Measurements from ENCODE around the gene MPZL1.
"Not testable (repeated sequence)": the region's sequence is repeated elsewhere in the genome, so short reads cannot be mapped to it uniquely, and the experiment has no call there.

MPZL1 gene

DNA sequence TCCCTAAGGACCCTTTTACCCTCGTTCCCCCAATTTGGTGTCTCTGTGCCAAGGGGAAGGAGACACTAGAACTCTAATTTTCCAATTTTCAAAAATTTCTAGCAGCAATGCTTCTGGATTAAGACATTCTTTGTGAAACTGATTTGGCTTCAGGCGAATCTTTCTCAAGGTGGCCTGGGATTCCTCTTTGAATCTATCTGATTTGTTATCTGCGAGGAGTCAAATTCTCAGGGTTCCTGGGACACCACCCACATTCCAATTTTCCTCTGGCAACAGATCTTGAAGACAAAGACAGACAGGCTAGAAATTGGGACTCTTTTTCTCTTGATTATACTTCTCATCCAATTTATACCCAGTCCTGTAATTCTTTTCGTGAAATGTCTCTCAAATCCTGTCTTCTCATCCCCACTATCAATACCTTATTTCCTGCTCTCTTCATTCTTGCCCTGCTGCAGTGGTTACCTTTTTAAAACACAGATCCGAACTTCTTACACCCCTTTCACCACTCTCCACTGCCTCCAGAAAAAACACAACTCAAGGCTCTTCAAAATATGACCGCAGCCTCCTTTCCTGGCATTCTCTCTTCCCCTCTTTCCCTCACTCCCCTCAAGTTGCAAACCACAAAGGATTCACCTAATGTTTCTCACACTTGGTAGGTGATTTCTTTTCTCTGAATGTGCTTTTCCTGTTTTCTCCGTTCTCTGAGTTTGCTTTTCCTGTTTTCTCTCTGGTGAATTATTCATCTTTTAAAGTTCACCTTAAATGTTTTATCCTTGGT is 2.7 kb upstream of the MPZL1 start:
- peaks cover 37% of the 10 kb centered on the region for H3K4me1 Mint-ChIP-seq
- H3K27me3 Mint-ChIP-seq, result no peaks in the 10 kb centered on the region
- ATAC-seq (ENCODE audit: low read depth) (no peak), DNase-seq (ENCODE audit: low spot score in 2 of 2) (no peak)
- H3K4me3 Mint-ChIP-seq, result peak overlapping the region; percentile 31
- H3K27ac Mint-ChIP-seq, result peak overlapping the region; percentile 86
- H3K36me3 Mint-ChIP-seq, result peaks cover 5% of the 10 kb centered on the region
- peaks cover 3% of the 10 kb centered on the region for H3K9me3 Mint-ChIP-seq

- not testable (repeated sequence) for H3K9me3 Mint-ChIP-seq; H3K36me3 Mint-ChIP-seq; ATAC-seq (ENCODE audit: low read depth); H3K27me3 Mint-ChIP-seq
- DNase-seq (ENCODE audit: low spot score in 2 of 2), result peak in 1 of 2 donors; percentile 14
- Mint-ChIP-seq H3K4me1 (peaks cover 38% of the 10 kb centered on the region), H3K27ac (peak overlapping the region; percentile 86), H3K4me3 (peak overlapping the region; percentile 31)
These were observed 1.9 kb upstream of the MPZL1 start for GRCh38 chr1:167719715-167720421.

- peaks cover 5% of the 10 kb centered on the region for H3K36me3 Mint-ChIP-seq
- peak overlapping the region; percentile 92 for H3K4me3 Mint-ChIP-seq
- H3K27me3 Mint-ChIP-seq, result no peaks in the 10 kb centered on the region
- H3K4me1 Mint-ChIP-seq, result peaks cover 43% of the 10 kb centered on the region
- peak overlapping the region; percentile 86 for H3K27ac Mint-ChIP-seq
- peak; percentile 37 for ATAC-seq (ENCODE audit: low read depth)
- H3K9me3 Mint-ChIP-seq, result peaks cover 3% of the 10 kb centered on the region
- peak; percentile 14 to 23 for DNase-seq (ENCODE audit: low spot score in 2 of 2)
These were observed 691 bp upstream of the MPZL1 start for GRCh38 chr1:167720965-167721616.

DNA sequence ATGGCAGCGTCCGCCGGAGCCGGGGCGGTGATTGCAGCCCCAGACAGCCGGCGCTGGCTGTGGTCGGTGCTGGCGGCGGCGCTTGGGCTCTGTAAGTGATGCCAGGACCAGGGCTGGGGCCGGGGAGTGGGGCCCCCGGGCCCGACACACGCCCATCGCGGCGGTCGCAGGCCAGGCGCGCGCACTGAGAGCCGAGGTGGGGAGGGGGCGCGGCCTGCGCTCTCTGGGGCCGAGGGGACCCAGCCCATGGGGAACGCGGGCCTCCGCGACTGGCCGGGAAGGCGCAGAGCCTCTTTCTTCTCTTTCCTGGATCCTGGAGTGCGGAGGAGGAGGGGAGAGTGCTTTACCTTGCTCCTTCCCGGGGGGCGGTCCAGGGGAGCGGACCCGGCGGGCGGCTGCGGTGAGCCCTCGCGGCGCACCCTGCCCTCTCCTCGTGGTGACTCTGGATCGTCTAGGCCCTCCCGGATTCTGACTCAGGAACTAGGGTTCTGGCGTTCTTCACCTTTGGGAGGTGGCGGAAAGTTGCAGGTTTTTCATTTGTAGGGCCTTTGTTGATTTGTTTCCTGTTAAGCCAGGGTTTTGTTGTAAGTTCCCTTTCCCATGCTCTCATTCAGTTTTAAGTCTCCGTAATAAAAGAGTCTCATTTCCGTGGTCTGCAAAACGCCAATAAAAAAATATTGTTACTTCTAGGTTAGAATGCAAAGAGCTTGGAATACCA is 529 bp downstream of the MPZL1 start:
- Mint-ChIP-seq H3K36me3 (peaks cover 5% of the 10 kb centered on the region), H3K27me3 (no peaks in the 10 kb centered on the region), H3K4me3 (peak overlapping the region; percentile 92), H3K9me3 (peaks cover 3% of the 10 kb centered on the region), H3K4me1 (peaks cover 45% of the 10 kb centered on the region), H3K27ac (peak overlapping the region; percentile 86)
- ATAC-seq (ENCODE audit: low read depth) (peak; percentile 23), DNase-seq (ENCODE audit: low spot score in 2 of 2) (peak in 1 of 2 donors; percentile 20)

DNA sequence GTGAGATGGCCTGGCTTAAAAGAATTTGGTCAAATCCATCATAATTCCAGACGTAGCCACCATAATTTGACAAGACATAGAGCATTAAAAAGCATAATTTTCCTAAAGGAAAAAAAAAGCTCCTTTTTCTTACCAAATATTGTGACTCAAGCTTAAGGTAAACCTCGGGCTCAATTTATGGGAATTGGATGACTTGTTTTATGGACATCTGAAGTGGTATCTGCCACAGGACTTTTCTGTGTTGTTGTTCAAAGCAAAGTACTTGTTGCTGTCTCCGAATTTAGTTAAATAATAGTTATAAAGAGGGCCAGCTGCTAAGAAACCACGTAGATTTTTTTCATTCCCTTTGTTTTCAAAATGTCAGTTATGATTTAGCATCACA is 1.1 kb downstream of the MPZL1 start:
- no peak for ATAC-seq (ENCODE audit: low read depth)
- H3K4me1 Mint-ChIP-seq, result peaks cover 45% of the 10 kb centered on the region
- H3K27me3 Mint-ChIP-seq, result no peaks in the 10 kb centered on the region
- peaks cover 3% of the 10 kb centered on the region for H3K9me3 Mint-ChIP-seq
- DNase-seq (ENCODE audit: low spot score in 2 of 2), result no peak
- H3K36me3 Mint-ChIP-seq, result peaks cover 5% of the 10 kb centered on the region
- H3K27ac Mint-ChIP-seq, result no peak overlapping the region
- H3K4me3 Mint-ChIP-seq, result peak overlapping the region; percentile 92

DNA sequence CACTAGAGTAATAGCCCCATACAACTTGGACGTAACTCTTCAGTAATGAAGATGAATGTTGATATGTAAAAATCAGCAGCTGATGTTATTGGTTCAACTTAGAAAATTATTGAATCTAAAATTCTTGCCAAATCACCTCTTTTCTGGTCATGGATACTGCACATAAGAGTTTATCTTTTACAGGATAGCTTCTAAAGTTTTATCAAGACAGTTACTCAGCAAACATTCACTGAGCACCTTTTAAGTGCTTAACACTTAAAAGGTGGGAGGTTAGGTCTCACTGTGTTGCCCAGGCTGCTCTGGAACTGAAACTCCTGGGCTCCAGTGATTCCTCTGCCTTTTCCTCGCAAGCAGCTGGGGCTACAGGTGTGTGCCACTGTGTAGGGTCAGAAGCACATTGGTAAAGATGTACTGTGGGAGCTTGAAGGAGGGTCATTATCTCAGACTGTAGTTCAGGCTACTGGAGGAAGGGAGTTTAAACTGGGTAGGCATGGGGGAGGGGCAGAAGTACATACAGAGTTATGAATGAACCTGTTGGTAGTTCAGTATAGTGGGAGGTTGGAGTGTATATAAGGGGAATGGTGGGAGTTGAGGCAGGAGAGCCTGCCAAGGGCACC is 2.0 kb downstream of the MPZL1 start:
- peaks cover 5% of the 10 kb centered on the region for H3K36me3 Mint-ChIP-seq
- peaks cover 45% of the 10 kb centered on the region for H3K4me1 Mint-ChIP-seq
- ATAC-seq (ENCODE audit: low read depth), result no peak
- H3K27me3 Mint-ChIP-seq, result no peaks in the 10 kb centered on the region
- peaks cover 3% of the 10 kb centered on the region for H3K9me3 Mint-ChIP-seq
- DNase-seq (ENCODE audit: low spot score in 2 of 2), result no peak
- peak overlapping the region; percentile 25 for H3K4me3 Mint-ChIP-seq
- no peak overlapping the region for H3K27ac Mint-ChIP-seq

DNA sequence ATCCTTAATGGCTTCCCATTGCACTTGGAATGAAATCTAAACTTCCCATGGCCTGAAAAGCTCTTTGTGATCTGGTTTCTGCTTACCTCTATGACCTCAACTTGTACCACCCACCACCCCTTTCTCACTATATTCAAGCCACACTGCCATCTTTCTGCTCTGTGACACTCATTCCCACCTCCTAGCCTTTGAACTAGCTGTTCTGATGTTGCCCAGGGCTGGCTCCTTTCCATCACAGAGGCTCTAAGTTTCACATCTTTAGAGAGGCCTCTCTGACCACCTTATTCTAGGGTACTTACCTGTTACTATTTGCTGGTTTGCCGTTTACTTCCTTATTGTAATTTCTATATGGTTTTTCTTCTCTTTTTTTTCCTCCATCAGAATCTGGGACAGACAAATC is 4.2 kb downstream of the MPZL1 start:
- Mint-ChIP-seq H3K9me3 (no peaks in the 10 kb centered on the region), H3K27ac (peak overlapping the region; percentile 17), H3K36me3 (peaks cover 10% of the 10 kb centered on the region), H3K27me3 (no peaks in the 10 kb centered on the region), H3K4me3 (no peak overlapping the region), H3K4me1 (peaks cover 30% of the 10 kb centered on the region)
- no peak for ATAC-seq (ENCODE audit: low read depth)
- DNase-seq (ENCODE audit: low spot score in 2 of 2), result no peak

DNA sequence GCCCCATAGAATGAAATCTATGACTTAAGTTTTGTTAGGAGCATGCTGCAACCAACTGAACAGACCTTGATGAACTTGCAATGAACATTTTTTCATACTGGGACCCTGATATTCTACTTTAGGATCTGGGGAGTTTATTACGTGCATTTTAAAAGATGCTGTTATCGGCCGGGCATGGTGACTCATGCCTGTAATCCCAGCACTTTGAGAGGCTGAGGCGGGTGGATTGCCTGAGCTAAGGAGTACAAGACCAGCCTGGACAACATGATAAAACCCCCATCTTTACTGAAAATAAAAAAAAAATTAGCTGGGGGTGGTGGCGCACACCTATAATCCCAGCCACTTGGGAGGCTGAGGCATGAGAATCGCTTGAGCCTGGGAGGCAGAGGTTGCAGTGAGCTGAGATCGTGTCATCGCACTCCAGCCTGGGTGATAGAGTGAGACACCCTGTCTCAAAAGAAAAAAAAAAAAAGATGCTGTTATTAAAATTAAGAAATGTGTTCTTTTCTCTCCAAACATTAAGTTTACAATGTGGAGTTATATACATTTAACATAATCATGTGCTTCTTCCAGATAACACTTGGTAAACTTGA is 7.1 kb downstream of the MPZL1 start:
- Mint-ChIP-seq H3K9me3 (no peaks in the 10 kb centered on the region), H3K27ac (no peak overlapping the region), H3K4me1 (peaks cover 21% of the 10 kb centered on the region), H3K4me3 (no peak overlapping the region), H3K27me3 (no peaks in the 10 kb centered on the region), H3K36me3 (peaks cover 8% of the 10 kb centered on the region)
- ATAC-seq (ENCODE audit: low read depth) (no peak), DNase-seq (ENCODE audit: low spot score in 2 of 2) (no peak)

- DNase-seq (ENCODE audit: low spot score in 2 of 2), result no peak
- no peak overlapping the region for H3K27ac Mint-ChIP-seq
- peaks cover 3% of the 10 kb centered on the region for H3K4me1 Mint-ChIP-seq
- H3K27me3 Mint-ChIP-seq, result no peaks in the 10 kb centered on the region
- peaks cover 8% of the 10 kb centered on the region for H3K36me3 Mint-ChIP-seq
- no peak for ATAC-seq (ENCODE audit: low read depth)
- H3K9me3 Mint-ChIP-seq, result no peaks in the 10 kb centered on the region
- no peak overlapping the region for H3K4me3 Mint-ChIP-seq
These were observed 12.4 kb downstream of the MPZL1 start for GRCh38 chr1:167734227-167734626.

DNA sequence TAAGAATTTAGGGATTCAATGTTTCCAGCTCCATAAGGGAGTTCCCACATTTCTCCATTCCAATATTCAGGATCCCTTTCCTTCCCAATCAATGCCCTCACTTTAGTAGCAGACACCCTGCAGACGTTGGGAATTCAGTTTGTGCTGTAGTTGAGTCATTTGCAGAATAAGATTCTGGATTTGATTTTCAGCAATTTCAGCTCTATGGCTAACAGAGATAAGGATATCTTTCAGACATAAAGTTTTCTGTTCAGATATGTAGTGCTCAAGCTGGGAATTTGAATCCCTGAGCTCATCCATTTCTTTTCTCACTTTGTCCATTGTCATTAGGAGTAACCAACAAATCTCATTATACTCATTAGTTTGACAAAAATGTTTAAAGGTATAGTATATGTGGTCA is 13.1 kb downstream of the MPZL1 start:
- no peak for DNase-seq (ENCODE audit: low spot score in 2 of 2)
- no peaks in the 10 kb centered on the region for H3K9me3 Mint-ChIP-seq
- H3K27ac Mint-ChIP-seq, result no peak overlapping the region
- no peaks in the 10 kb centered on the region for H3K27me3 Mint-ChIP-seq
- H3K36me3 Mint-ChIP-seq, result peaks cover 11% of the 10 kb centered on the region
- ATAC-seq (ENCODE audit: low read depth), result no peak
- no peak overlapping the region for H3K4me3 Mint-ChIP-seq
- peaks cover 4% of the 10 kb centered on the region for H3K4me1 Mint-ChIP-seq

GRCh38 chr1:167737169-167737568 is 15.4 kb downstream of the MPZL1 start:
- H3K36me3 Mint-ChIP-seq, result peaks cover 8% of the 10 kb centered on the region
- H3K4me1 Mint-ChIP-seq, result peaks cover 11% of the 10 kb centered on the region
- H3K27ac Mint-ChIP-seq, result no peak overlapping the region
- DNase-seq (ENCODE audit: low spot score in 2 of 2), result no peak
- H3K4me3 Mint-ChIP-seq, result no peak overlapping the region
- no peak for ATAC-seq (ENCODE audit: low read depth)
- H3K9me3 Mint-ChIP-seq, result no peaks in the 10 kb centered on the region
- H3K27me3 Mint-ChIP-seq, result no peaks in the 10 kb centered on the region

- Mint-ChIP-seq H3K27ac (no peak overlapping the region), H3K4me1 (peaks cover 17% of the 10 kb centered on the region), H3K36me3 (peaks cover 8% of the 10 kb centered on the region), H3K9me3 (no peaks in the 10 kb centered on the region), H3K4me3 (no peak overlapping the region), H3K27me3 (no peaks in the 10 kb centered on the region)
- DNase-seq (ENCODE audit: low spot score in 2 of 2) (no peak), ATAC-seq (ENCODE audit: low read depth) (no peak)
These were observed 16.4 kb downstream of the MPZL1 start for GRCh38 chr1:167738158-167738557.

DNA sequence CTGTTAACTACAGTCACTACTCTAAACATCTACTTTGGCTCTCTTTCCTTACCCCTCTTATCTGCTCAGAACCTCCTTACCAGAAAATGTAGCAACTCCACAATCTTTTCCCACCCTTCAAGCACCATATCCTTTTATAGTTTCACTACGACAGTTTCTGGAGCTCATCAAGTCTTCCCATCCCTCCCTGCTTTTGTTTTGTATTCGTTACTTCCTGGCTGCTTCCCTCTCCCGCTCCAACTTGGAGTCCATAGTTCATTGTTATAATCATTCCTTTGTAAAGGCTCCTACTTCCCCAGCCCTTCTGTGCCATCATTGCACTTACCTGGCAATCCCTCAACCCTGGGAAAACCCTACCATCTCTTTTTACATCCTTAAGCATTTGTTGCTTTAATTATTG is 18.0 kb downstream of the MPZL1 start:
- no peak overlapping the region for H3K4me3 Mint-ChIP-seq
- DNase-seq (ENCODE audit: low spot score in 2 of 2) (no peak), ATAC-seq (ENCODE audit: low read depth) (no peak)
- H3K27ac Mint-ChIP-seq, result peak overlapping the region; percentile 32
- no peaks in the 10 kb centered on the region for H3K27me3 Mint-ChIP-seq
- H3K9me3 Mint-ChIP-seq, result no peaks in the 10 kb centered on the region
- H3K4me1 Mint-ChIP-seq, result peaks cover 20% of the 10 kb centered on the region
- peaks cover 8% of the 10 kb centered on the region for H3K36me3 Mint-ChIP-seq

Measured in memory B cell (primary cell).